ENCODE measurements around the gene PLCD3. TPM values are rescaled to one million over a fixed set of nuclear protein-coding genes. Genes with fewer than 3 reads are reported as not detected.

PLCD3 gene
- total RNA-seq, 1 donor from 2014 or later: 54.0 TPM

GRCh38 chr17:45145035-45145389 is 12.7 kb upstream of the PLCD3 start:
- H3K27ac Mint-ChIP-seq: peak overlapping the region; percentile 59
- H3K4me3 Mint-ChIP-seq: peak overlapping the region; percentile 49
- peaks cover 28% of the 10 kb centered on the region for H3K4me1 Mint-ChIP-seq
- H3K9me3 Mint-ChIP-seq: no peaks in the 10 kb centered on the region
- no peak for DNase-seq (ENCODE audit: low spot score in 2 of 2, unreplicated experiment in 2 of 2)
- no peak for TF ChIP-seq CTCF (IDR thresholded peaks at IDR 0.05; ENCODE audit: unreplicated experiment)
- H3K36me3 Mint-ChIP-seq: peaks cover 3% of the 10 kb centered on the region
- no peaks in the 10 kb centered on the region for H3K27me3 Mint-ChIP-seq (ENCODE audit: low read depth)

- H3K27me3 Mint-ChIP-seq (ENCODE audit: low read depth): no peaks in the 10 kb centered on the region
- H3K4me3 Mint-ChIP-seq: peak overlapping the region; percentile 68
- no peak for DNase-seq (ENCODE audit: low spot score in 2 of 2, unreplicated experiment in 2 of 2)
- TF ChIP-seq CTCF (IDR thresholded peaks at IDR 0.05; ENCODE audit: unreplicated experiment): no peak
- peak overlapping the region; percentile 94 for H3K27ac Mint-ChIP-seq
- H3K9me3 Mint-ChIP-seq: no peaks in the 10 kb centered on the region
- H3K36me3 Mint-ChIP-seq: peaks cover 3% of the 10 kb centered on the region
- peaks cover 25% of the 10 kb centered on the region for H3K4me1 Mint-ChIP-seq
Measured at GRCh38 chr17:45144199-45145034, 12.1 kb upstream of the PLCD3 start.

- DNase-seq (ENCODE audit: low spot score in 2 of 2, unreplicated experiment in 2 of 2): peak in 1 of 2 experiments; percentile 73
- Mint-ChIP-seq H3K9me3 (no peaks in the 10 kb centered on the region), H3K4me1 (peaks cover 23% of the 10 kb centered on the region)
Measured at GRCh38 chr17:45143767-45144198, 11.5 kb upstream of the PLCD3 start.

GRCh38 chr17:45143094-45143670 is 10.9 kb upstream of the PLCD3 start:
- no peaks in the 10 kb centered on the region for H3K27me3 Mint-ChIP-seq (ENCODE audit: low read depth)
- no peak for DNase-seq (ENCODE audit: low spot score in 2 of 2, unreplicated experiment in 2 of 2)
- H3K4me3 Mint-ChIP-seq: peak overlapping the region; percentile 68
- H3K27ac Mint-ChIP-seq: peak overlapping the region; percentile 94
- peaks cover 23% of the 10 kb centered on the region for H3K4me1 Mint-ChIP-seq
- peaks cover 3% of the 10 kb centered on the region for H3K36me3 Mint-ChIP-seq
- no peaks in the 10 kb centered on the region for H3K9me3 Mint-ChIP-seq
- TF ChIP-seq CTCF (IDR thresholded peaks at IDR 0.05; ENCODE audit: unreplicated experiment): no peak

More at GRCh38 chr17:45143767-45144198, 11.5 kb upstream of the PLCD3 start:
- H3K36me3 Mint-ChIP-seq: peaks cover 3% of the 10 kb centered on the region
- H3K27ac Mint-ChIP-seq: peak overlapping the region; percentile 94
- no peaks in the 10 kb centered on the region for H3K27me3 Mint-ChIP-seq (ENCODE audit: low read depth)
- TF ChIP-seq CTCF (IDR thresholded peaks at IDR 0.05; ENCODE audit: unreplicated experiment): no peak
- H3K4me3 Mint-ChIP-seq: peak overlapping the region; percentile 68

GRCh38 chr17:45139533-45139920 is 7.2 kb upstream of the PLCD3 start:
- no peak for TF ChIP-seq CTCF (IDR thresholded peaks at IDR 0.05; ENCODE audit: unreplicated experiment)
- H3K27ac Mint-ChIP-seq: no peak overlapping the region
- H3K4me1 Mint-ChIP-seq: peaks cover 18% of the 10 kb centered on the region
- no peak for DNase-seq (ENCODE audit: low spot score in 2 of 2, unreplicated experiment in 2 of 2)
- no peaks in the 10 kb centered on the region for H3K27me3 Mint-ChIP-seq (ENCODE audit: low read depth)
- H3K4me3 Mint-ChIP-seq: no peak overlapping the region
- H3K36me3 Mint-ChIP-seq: peaks cover 3% of the 10 kb centered on the region
- H3K9me3 Mint-ChIP-seq: no peaks in the 10 kb centered on the region

All from mesothelial cell of epicardium (in vitro differentiated cells).